ENCODE data around the gene ZNF79. TPM values are rescaled to one million over a fixed set of nuclear protein-coding genes. Genes with fewer than 3 reads are reported as not detected.

Gene ZNF79
- total and polyA plus RNA-seq, 7 donors: 2.7 to 10.7 (median 6.0) TPM

DNA sequence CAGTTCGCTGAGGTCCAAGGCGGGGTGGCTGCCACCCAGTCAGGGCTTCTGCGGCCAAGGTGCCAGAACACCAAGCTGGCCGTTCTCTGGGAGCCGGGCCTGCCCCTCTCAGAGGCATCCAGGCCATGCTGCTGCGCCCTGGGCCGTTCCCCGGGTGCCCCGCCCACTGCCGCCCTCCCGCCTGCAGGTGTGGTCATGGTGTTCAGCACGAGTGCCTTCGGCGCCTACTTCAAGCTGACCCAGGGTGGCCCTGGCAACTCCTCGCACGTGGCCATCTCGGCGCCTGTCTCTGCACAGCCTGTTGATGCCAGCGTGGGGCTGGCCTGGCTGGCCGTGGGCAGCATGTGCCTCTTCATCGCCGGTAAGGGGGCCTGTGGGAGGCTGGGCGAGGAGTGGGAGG, 19.6 kb upstream of the ZNF79 start:
- Histone ChIP-seq H3K9me3 (no peaks in the 10 kb centered on the region), H3K27ac (no peak overlapping the region), H3K4me1 (no peaks in the 10 kb centered on the region), H3K4me3 (no peak overlapping the region), H3K36me3 (ENCODE audit: insufficient read depth in 1 of 2, low read depth in 1 of 2) (peaks cover 0 to 76% of the 10 kb centered on the region in 2 donors), H3K27me3 (ENCODE audit: insufficient read depth in 3 of 3, low read length in 2 of 3) (no peaks in the 10 kb centered on the region)
- WGBS, 3 donors: 84 to 92% (median 91%) methylated on average over 23 of the region's 23 CpGs
- TF ChIP-seq CTCF (IDR thresholded peaks at IDR 0.05): no peak
- peak in 1 of 4 donors; percentile 25 for ATAC-seq
- no peak for DNase-seq
- intact Hi-C loops (cut with DNase I): no loop called here

- peak in 2 of 4 donors; percentile 34 to 45 for ATAC-seq
- no peak overlapping the region for H3K4me3 ChIP-seq
- H3K27ac ChIP-seq: no peak overlapping the region
- DNase-seq: peak in 1 of 2 donors; percentile 81
- no peak for TF ChIP-seq CTCF (IDR thresholded peaks at IDR 0.05)
- H3K36me3 ChIP-seq (ENCODE audit: insufficient read depth in 1 of 2, low read depth in 1 of 2): peaks cover 0 to 68% of the 10 kb centered on the region in 2 donors
- no peaks in the 10 kb centered on the region for H3K27me3 ChIP-seq (ENCODE audit: insufficient read depth in 3 of 3, low read length in 2 of 3)
- WGBS, 3 donors: 66 to 73% (median 69%) methylated on average over 20 of the region's 20 CpGs
- no peaks in the 10 kb centered on the region for H3K9me3 ChIP-seq
- intact Hi-C loops (cut with DNase I): no loop called here
- no peaks in the 10 kb centered on the region for H3K4me1 ChIP-seq
Observed at GRCh38 chr9:127405344-127406125, 18.6 kb upstream of the ZNF79 start.

- intact Hi-C loops (cut with DNase I): no loop called here
Observed at GRCh38 chr9:127406799-127407491, 17.2 kb upstream of the ZNF79 start.

GRCh38 chr9:127407492-127407843, 16.7 kb upstream of the ZNF79 start:
- ATAC-seq: no peak
- Histone ChIP-seq H3K27me3 (ENCODE audit: insufficient read depth in 3 of 3, low read length in 2 of 3) (no peaks in the 10 kb centered on the region), H3K4me1 (no peaks in the 10 kb centered on the region), H3K9me3 (no peaks in the 10 kb centered on the region), H3K27ac (no peak overlapping the region), H3K4me3 (no peak overlapping the region), H3K36me3 (ENCODE audit: insufficient read depth in 1 of 2, low read depth in 1 of 2) (peaks cover 0 to 49% of the 10 kb centered on the region in 2 donors)
- 74 to 79% (median 77%) methylated on average over 6 of the region's 6 CpGs for WGBS, 3 donors
- DNase-seq: no peak
- intact Hi-C loops (cut with DNase I): no loop called here
- TF ChIP-seq CTCF (IDR thresholded peaks at IDR 0.05): no peak

More at GRCh38 chr9:127406799-127407491, 17.2 kb upstream of the ZNF79 start:
- Histone ChIP-seq H3K9me3 (no peaks in the 10 kb centered on the region), H3K27me3 (ENCODE audit: insufficient read depth in 3 of 3, low read length in 2 of 3) (no peaks in the 10 kb centered on the region), H3K4me1 (no peaks in the 10 kb centered on the region), H3K36me3 (ENCODE audit: insufficient read depth in 1 of 2, low read depth in 1 of 2) (peaks cover 0 to 54% of the 10 kb centered on the region in 2 donors), H3K27ac (no peak overlapping the region), H3K4me3 (no peak overlapping the region)
- 78 to 82% (median 82%) methylated on average over 12 to 13 of the region's 13 CpGs for WGBS, 3 donors
- DNase-seq (no peak), ATAC-seq (no peak)
- no peak for TF ChIP-seq CTCF (IDR thresholded peaks at IDR 0.05)

Data from psoas muscle (tissue), 8 donors.